GM12878 (cell line): Measurements from ENCODE around the gene FOXL1. TPM values are rescaled to one million over a fixed set of nuclear protein-coding genes. Genes with fewer than 3 reads are reported as not detected.

ENCODE experiments used
- ATAC-seq: fragments of 200-7000 bp; cut with Tn5 transposase; 3 replicates; pipeline ENCODE4 v1.9.1; 2020; ENCODE audit warnings: mild to moderate bottlenecking, moderate library complexity
- BruUV-seq: library from RNA; stranded (reverse); fragments of 400-500 nt; replicated peaks from 2 replicates; lab custom pipeline; 2021; lab: Mats Ljungman, UMichigan
- CTCF ChIA-PET: fragments of 300-600 bp; sonication (Branson Sonifier 250); formaldehyde crosslinking; extraction: SDS; loops from one replicate; lab custom pipeline; 2021; ENCODE audit warnings: inconsistent platforms; lab: Yijun Ruan, JAX
- POLR2A ChIA-PET: fragments of 350-600 bp; formaldehyde crosslinking; extraction: SDS; loops from one replicate; lab custom pipeline; 2021; ENCODE audit warnings: inconsistent platforms; lab: Charles Lee
- RAD21 ChIA-PET: fragments of 300-600 bp; sonication (Branson Sonifier 250); formaldehyde crosslinking; loops from one replicate; lab custom pipeline; 2023; ENCODE audit warnings: antibody characterized with exemption; ENCODE audit not compliant: unreplicated experiment; lab: Charles Lee
- SMC1A ChIA-PET: fragments of 300-600 bp; sonication (Branson Sonifier 250); formaldehyde crosslinking; loops from one replicate; lab custom pipeline; 2023; ENCODE audit not compliant: unreplicated experiment, uncharacterized antibody; lab: Charles Lee
- DNase-seq: peaks from one replicate; pipeline ENCODE4 v3.0.0-alpha.2; 2011; ENCODE audit warnings: low read depth, low spot score
- FAIRE-seq: peaks from 3 replicates; lab custom pipeline; 2011; peaks lifted over from hg19 to GRCh38; lab: Jason Lieb, UNC
- H2AFZ ChIP-seq: 2 replicates; pipeline ENCODE4 v1.6.0; 2011; ENCODE audit warnings: low read depth, low read length, control low read depth; ENCODE audit not compliant: control insufficient read depth
- H3K27ac ChIP-seq: 2 replicates; pipeline ENCODE4 v1.5.1; 2011; ENCODE audit warnings: control low read depth; ENCODE audit not compliant: control insufficient read depth, insufficient read depth
- H3K27me3 ChIP-seq, 2 experiments: replicated peaks in 1 of 2; 2 replicates each; pipeline versions ENCODE4 v1.6.0 to v1.6.1; 2011; ENCODE audit warnings: low read length in 1 of 2; ENCODE audit not compliant: control insufficient read depth in 2 of 2, insufficient read depth in 2 of 2
- H3K36me3 ChIP-seq, 2 experiments: 2 replicates each; pipeline ENCODE4 v1.5.1; 2011; ENCODE audit warnings: low read length in 1 of 2; ENCODE audit not compliant: control insufficient read depth in 2 of 2, insufficient read depth in 2 of 2
- H3K4me1 ChIP-seq: 2 replicates; pipeline ENCODE4 v1.6.1; 2011; ENCODE audit warnings: mild to moderate bottlenecking, low read length, moderate library complexity, mixed read lengths; ENCODE audit not compliant: control insufficient read depth, insufficient read depth
- H3K4me2 ChIP-seq: 2 replicates; pipeline ENCODE4 v1.6.0; 2011; ENCODE audit warnings: control low read depth; ENCODE audit not compliant: control insufficient read depth, insufficient read depth
- H3K4me3 ChIP-seq: fragments of 200-600 bp; sonication (generic); 2 replicates; pipeline ENCODE4 v1.5.1; 2016
- H3K79me2 ChIP-seq: 2 replicates; pipeline ENCODE4 v1.6.0; 2011; ENCODE audit warnings: low read length; ENCODE audit not compliant: control insufficient read depth, insufficient read depth
- H3K9ac ChIP-seq: 2 replicates; pipeline ENCODE4 v1.8.0; 2011; ENCODE audit warnings: low read length, control low read depth, mixed read lengths; ENCODE audit not compliant: control insufficient read depth, insufficient read depth
- H3K9me3 ChIP-seq: replicated peaks from 3 replicates; pipeline ENCODE4 v1.5.1; 2011; ENCODE audit warnings: mild to moderate bottlenecking, low read length; ENCODE audit not compliant: control insufficient read depth, insufficient read depth
- H4K20me1 ChIP-seq: 2 replicates; pipeline ENCODE4 v1.6.0; 2011; ENCODE audit not compliant: control insufficient read depth, insufficient read depth
- EGR1 ChIP-seq, 2 experiments: IDR thresholded peaks; 1 replicate in 1 of 2; 2 replicates in 1 of 2; pipeline ENCODE4 v1.6.1; 2011 to 2012; ENCODE audit warnings: low read depth in 2 of 2, low read length in 2 of 2, borderline replicate concordance in 1 of 2, mild to moderate bottlenecking in 1 of 2, moderate library complexity in 1 of 2
- HCFC1 ChIP-seq: fragments of 150-350 bp; IDR thresholded peaks from 2 replicates; pipeline ENCODE4 v1.6.1; 2014; ENCODE audit warnings: low read length
- NFYB ChIP-seq: IDR thresholded peaks from 2 replicates; pipeline ENCODE4 v1.6.1; 2011; ENCODE audit warnings: low read depth, mild to moderate bottlenecking, low read length, improper control_type of control experiment, moderate library complexity; ENCODE audit not compliant: insufficient read depth
- NR2C2 ChIP-seq: IDR thresholded peaks from 2 replicates; pipeline ENCODE4 v1.6.1; 2011; ENCODE audit warnings: borderline replicate concordance, low read depth; ENCODE audit not compliant: control insufficient read depth, insufficient read length
- NR2F1 ChIP-seq: fragments of 450-650 bp; conservative IDR thresholded peaks from 2 replicates; pipeline ENCODE4 v1.6.1; 2017; ENCODE audit warnings: mild to moderate bottlenecking
- PAX8 ChIP-seq: fragments of 450-650 bp; IDR thresholded peaks from 2 replicates; pipeline ENCODE4 v1.6.1; 2017; ENCODE audit warnings: mild to moderate bottlenecking, moderate library complexity
- RUNX3 ChIP-seq: IDR thresholded peaks from 2 replicates; pipeline ENCODE4 v1.6.1; 2012; ENCODE audit warnings: low read length, inconsistent platforms
- SMARCA5 ChIP-seq: fragments of 450-650 bp; IDR thresholded peaks from 2 replicates; pipeline ENCODE4 v1.6.1; 2017; ENCODE audit warnings: mild to moderate bottlenecking
- WGBS: methylation state at CpG from one replicate; pipeline ENCODE4 v1.1.6; 2016; ENCODE audit warnings: low lambda C conversion rate; ENCODE audit not compliant: insufficient replicate concordance, insufficient coverage; ENCODE audit errors: missing lambda C conversion rate; 5-methylcytosine and 5-hydroxymethylcytosine counted together
- in situ Hi-C: fragments of 300-500 bp; cut with MboI; formaldehyde crosslinking; loops from 9 replicates; pipeline ENCODE4 v1.14.3; 2018; ENCODE audit warnings: mixed read lengths
- intact Hi-C: fragments of 100-400 bp; cut with micrococcal nuclease; formaldehyde crosslinking; loops from one replicate; pipeline ENCODE4 v1.14.2; 2022; ENCODE audit not compliant: unreplicated experiment
- polyA plus RNA-seq, 11 experiments: library from polyadenylated mRNA; depleted of rRNA in 4 of 11; unstranded in 6 of 11; stranded (reverse) in 5 of 11; fragments of >200 nt; fragmentation: Nextera tagmentation in 4 of 11; fragmentation: Illumina TruSeq in 1 of 11; extraction: Ambion mirVana in 4 of 11; extraction: Trizol in 1 of 11; gene quantifications; 1 replicate in 1 of 11; 2 replicates in 10 of 11; pipeline versions ENCODE4 v1.2.1 to v1.2.3, GENCODE V29; 2011 to 2016; ENCODE audit warnings: inconsistent platforms in 2 of 11, missing spikeins in 2 of 11, low read depth in 1 of 11
- total RNA-seq, 4 experiments: library from RNA; depleted of rRNA in 3 of 4; stranded (reverse); fragments of >200 nt in 3 of 4; fragmentation: Illumina TruSeq in 1 of 4; extraction: Trizol in 1 of 4; gene quantifications; 2 replicates each; pipeline versions ENCODE4 v1.2.1 to v1.2.3, GENCODE V29; 2013 to 2021
- TF ChIP-seq, protein P1 (sequence below): IDR thresholded peaks from 2 replicates; pipeline ENCODE4 v1.6.1; 2011; ENCODE audit warnings: borderline replicate concordance, low read depth, mild to moderate bottlenecking, moderate library complexity, low read length; ENCODE audit not compliant: insufficient read depth, poor library complexity, severe bottlenecking
- TF ChIP-seq, protein P2 (sequence below): fragments of 150-350 bp; IDR thresholded peaks from 2 replicates; pipeline ENCODE4 v1.6.1; 2014; ENCODE audit warnings: mild to moderate bottlenecking, low read depth, low read length

Gene FOXL1
- total and polyA plus RNA-seq, 10 of the 15 experiments (the other 5 are each of a cell fraction or from before 2014, with no cell fraction given) = 0.05 TPM; not detected in 9

DNA sequence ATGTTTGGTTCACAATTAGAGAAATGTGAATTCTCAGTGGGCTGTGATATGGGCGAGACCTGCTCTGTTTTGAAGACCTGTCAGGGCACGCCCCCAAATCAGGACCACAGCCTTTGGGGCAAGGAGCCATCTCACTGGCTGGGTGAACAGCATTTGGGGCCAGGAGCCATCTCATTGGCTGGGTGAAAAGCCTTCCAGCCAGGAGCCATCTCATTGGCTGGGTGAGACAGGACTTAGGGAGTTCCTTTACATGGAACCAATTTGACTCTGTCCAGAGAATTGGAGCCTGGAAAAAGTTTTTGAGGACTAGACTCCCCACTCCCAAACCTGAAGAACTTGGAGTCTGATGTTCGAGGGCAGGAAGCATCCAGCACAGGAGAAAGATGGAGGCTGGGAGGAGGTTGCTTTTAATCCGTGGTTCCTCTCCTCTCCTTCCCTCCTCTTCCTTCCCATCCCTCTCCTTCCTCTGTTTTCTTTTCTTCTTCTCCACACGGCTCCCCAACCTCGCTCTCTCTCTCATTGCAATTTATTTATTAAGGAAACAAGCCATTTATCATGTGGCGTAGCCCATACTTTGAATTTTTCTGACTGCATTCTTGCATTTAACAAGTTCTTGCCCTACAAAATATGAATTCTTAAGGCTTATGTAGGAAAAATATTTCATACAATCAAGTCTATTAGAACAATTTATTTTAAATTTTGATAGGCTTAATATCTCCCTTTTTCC lies 19.7 kb downstream of the FOXL1 start:
- H3K9me3 ChIP-seq = no peaks in the 10 kb centered on the region
- SMC1A ChIA-PET = no interaction called here
- H3K4me3 ChIP-seq = no peak overlapping the region
- H3K79me2 ChIP-seq = no peaks in the 10 kb centered on the region
- DNase-seq (no peak), ATAC-seq (no peak)
- 15% methylated on average over 7 of the region's 7 CpGs for WGBS
- in situ Hi-C loops = no loop called here
- peaks cover 2% of the 10 kb centered on the region in 2 experiments; a peak in 3 of 4 replicates for H3K27me3 ChIP-seq
- no peak overlapping the region for H2AFZ ChIP-seq
- TF ChIP-seq HCFC1 = no peak
- TF ChIP-seq, all 136 proteins: peak for 0
- FAIRE-seq = no peak
- Histone ChIP-seq H3K4me2 (no peak overlapping the region), H3K27ac (no peak overlapping the region), H3K36me3 (no peaks in the 10 kb centered on the region), H3K4me1 (no peaks in the 10 kb centered on the region), H4K20me1 (no peaks in the 10 kb centered on the region), H3K9ac (no peak overlapping the region)
- intact Hi-C loops = no loop called here
- CTCF ChIA-PET = no interaction called here
- BruUV-seq = no TSS peak
- RAD21 ChIA-PET = no interaction called here
- POLR2A ChIA-PET = no interaction called here

DNA sequence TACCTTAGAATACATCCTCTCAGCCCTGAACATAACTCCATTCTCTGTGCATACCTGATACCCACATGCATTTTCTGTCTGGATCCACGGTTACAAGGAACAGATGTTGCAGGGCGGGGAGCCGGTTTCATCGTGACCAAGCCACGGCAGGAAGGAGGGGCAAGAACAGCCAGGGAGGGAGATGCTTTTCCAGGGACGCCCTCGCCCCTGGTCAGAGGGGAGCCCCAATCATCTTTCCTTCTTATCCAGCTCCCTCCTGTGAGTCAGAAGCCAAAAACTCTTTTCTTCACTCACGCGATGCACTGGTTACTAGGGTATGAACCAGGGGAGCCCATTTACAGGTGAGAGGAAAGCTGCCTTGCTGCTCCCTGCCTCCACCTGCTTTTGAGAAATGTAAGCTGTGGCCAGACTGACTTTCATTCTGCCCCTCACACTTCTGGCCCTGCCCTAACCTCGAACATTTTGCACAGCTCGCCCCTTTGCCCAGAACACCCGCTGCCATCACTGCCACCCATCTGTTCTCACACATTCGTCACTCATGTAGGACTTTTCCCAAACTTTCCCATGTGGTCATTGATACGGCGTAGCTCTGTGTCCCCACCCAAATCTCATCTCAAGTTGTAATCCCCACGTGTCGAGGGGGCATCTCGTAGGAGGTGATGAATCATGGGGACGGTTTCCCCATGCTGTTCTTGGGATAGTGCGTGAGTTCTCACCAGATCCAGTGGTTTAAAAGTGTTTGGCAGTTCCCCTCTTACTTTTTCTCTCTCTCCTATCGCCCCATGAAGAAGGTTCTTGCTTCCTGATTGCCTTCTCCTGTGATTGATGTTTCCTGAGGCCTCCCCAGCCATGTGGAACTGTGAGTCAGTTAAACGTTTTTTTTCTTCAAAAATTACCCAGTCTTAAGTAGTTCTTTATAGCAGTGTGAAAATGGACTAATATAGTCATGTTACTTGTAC lies 20.5 kb downstream of the FOXL1 start:
- POLR2A ChIA-PET = no interaction called here
- H3K9ac ChIP-seq = no peak overlapping the region
- no peaks in the 10 kb centered on the region for H3K79me2 ChIP-seq
- H3K4me1 ChIP-seq = no peaks in the 10 kb centered on the region
- no peak for TF ChIP-seq EGR1 (IDR thresholded peaks at IDR 0.05; ENCODE audit: borderline replicate concordance in 1 of 2, low read depth in 2 of 2, low read length in 2 of 2)
- no peak for TF ChIP-seq NR2F1
- TF ChIP-seq, protein P1, sequence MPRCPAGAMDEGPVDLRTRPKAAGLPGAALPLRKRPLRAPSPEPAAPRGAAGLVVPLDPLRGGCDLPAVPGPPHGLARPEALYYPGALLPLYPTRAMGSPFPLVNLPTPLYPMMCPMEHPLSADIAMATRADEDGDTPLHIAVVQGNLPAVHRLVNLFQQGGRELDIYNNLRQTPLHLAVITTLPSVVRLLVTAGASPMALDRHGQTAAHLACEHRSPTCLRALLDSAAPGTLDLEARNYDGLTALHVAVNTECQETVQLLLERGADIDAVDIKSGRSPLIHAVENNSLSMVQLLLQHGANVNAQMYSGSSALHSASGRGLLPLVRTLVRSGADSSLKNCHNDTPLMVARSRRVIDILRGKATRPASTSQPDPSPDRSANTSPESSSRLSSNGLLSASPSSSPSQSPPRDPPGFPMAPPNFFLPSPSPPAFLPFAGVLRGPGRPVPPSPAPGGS = no peak
- TF ChIP-seq PAX8 = no peak
- TF ChIP-seq, protein P2, sequence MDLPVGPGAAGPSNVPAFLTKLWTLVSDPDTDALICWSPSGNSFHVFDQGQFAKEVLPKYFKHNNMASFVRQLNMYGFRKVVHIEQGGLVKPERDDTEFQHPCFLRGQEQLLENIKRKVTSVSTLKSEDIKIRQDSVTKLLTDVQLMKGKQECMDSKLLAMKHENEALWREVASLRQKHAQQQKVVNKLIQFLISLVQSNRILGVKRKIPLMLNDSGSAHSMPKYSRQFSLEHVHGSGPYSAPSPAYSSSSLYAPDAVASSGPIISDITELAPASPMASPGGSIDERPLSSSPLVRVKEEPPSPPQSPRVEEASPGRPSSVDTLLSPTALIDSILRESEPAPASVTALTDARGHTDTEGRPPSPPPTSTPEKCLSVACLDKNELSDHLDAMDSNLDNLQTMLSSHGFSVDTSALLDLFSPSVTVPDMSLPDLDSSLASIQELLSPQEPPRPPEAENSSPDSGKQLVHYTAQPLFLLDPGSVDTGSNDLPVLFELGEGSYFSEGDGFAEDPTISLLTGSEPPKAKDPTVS = no peak
- no peak for TF ChIP-seq NFYB
- TF ChIP-seq RUNX3 = no peak
- no peak for TF ChIP-seq NR2C2
- no peak for TF ChIP-seq SMARCA5
- intact Hi-C loops (no loop called here), in situ Hi-C loops (no loop called here)
- no TSS peak for BruUV-seq
- CTCF ChIA-PET = interaction anchor here (0.7 kb wide), 1 partner anchor 82 kb away, joined by 3 read pairs; no protein-coding TSS in a partner anchor
- no peak for DNase-seq
- RAD21 ChIA-PET = no interaction called here
- H2AFZ ChIP-seq = no peak overlapping the region
- no peaks in the 10 kb centered on the region for H4K20me1 ChIP-seq
- H3K27me3 ChIP-seq = no peaks in the 10 kb centered on the region; a peak in 1 of 4 replicates
- no peaks in the 10 kb centered on the region for H3K36me3 ChIP-seq
- no peak overlapping the region for H3K4me3 ChIP-seq
- WGBS = 12% methylated on average over 22 of the region's 22 CpGs
- FAIRE-seq = no peak
- no peak for ATAC-seq
- no peak overlapping the region for H3K4me2 ChIP-seq
- no peaks in the 10 kb centered on the region for H3K9me3 ChIP-seq
- H3K27ac ChIP-seq = no peak overlapping the region
- SMC1A ChIA-PET = no interaction called here
